Immature natural killer cell (primary cell): ENCODE data around the gene SVOPL. TPM values are rescaled to one million over a fixed set of nuclear protein-coding genes. Genes with fewer than 3 reads are reported as not detected.
A peak's percentile ranks its signal among the peaks of the same experiment; 100 is the strongest.

ENCODE experiments used
- DNase-seq, 3 donors: peaks; one replicate each; pipeline ENCODE4 v3.0.0; 2022; ENCODE audit warnings: mixed read lengths in 1 of 3
- H3K27ac Mint-ChIP-seq, 6 donors: one replicate each; pipeline ENCODE4 v1.8.0; 2020; ENCODE audit warnings: mixed read lengths in 6 of 6, mild to moderate bottlenecking in 5 of 6, inconsistent platforms in 4 of 6, moderate library complexity in 3 of 6
- H3K27me3 Mint-ChIP-seq, 3 donors: one replicate each; pipeline ENCODE4 v1.8.0; 2020 to 2021; ENCODE audit warnings: low read depth in 3 of 3, mild to moderate bottlenecking in 3 of 3, mixed read lengths in 3 of 3, moderate library complexity in 3 of 3, inconsistent platforms in 1 of 3
- H3K36me3 Mint-ChIP-seq, 3 donors: one replicate each; pipeline ENCODE4 v1.8.0; 2020; ENCODE audit warnings: mixed read lengths in 3 of 3, inconsistent platforms in 2 of 3, mild to moderate bottlenecking in 2 of 3
- H3K4me1 Mint-ChIP-seq, 2 donors: one replicate each; pipeline ENCODE4 v1.8.0; 2020; ENCODE audit warnings: inconsistent platforms in 2 of 2, mild to moderate bottlenecking in 2 of 2, mixed read lengths in 2 of 2, moderate library complexity in 1 of 2
- H3K4me3 Mint-ChIP-seq, 5 donors: one replicate each; pipeline ENCODE4 v1.8.0; 2020; ENCODE audit warnings: mild to moderate bottlenecking in 5 of 5, mixed read lengths in 5 of 5, inconsistent platforms in 3 of 5, moderate library complexity in 3 of 5
- H3K9me3 Mint-ChIP-seq, 6 donors: one replicate each; pipeline ENCODE4 v1.8.0; 2020; ENCODE audit warnings: mild to moderate bottlenecking in 6 of 6, mixed read lengths in 6 of 6, inconsistent platforms in 4 of 6, moderate library complexity in 3 of 6
- polyA plus RNA-seq, 3 donors: library from polyadenylated mRNA; unstranded; fragments of 300-500 nt; fragmentation: Illumina TruSeq; gene quantifications; one replicate each; pipeline ENCODE4 v1.2.3, GENCODE V29; 2021

The SVOPL gene
- polyA plus RNA-seq, 3 donors from 2014 or later, result 0.64 to 0.74 TPM; not detected in 1

DNA sequence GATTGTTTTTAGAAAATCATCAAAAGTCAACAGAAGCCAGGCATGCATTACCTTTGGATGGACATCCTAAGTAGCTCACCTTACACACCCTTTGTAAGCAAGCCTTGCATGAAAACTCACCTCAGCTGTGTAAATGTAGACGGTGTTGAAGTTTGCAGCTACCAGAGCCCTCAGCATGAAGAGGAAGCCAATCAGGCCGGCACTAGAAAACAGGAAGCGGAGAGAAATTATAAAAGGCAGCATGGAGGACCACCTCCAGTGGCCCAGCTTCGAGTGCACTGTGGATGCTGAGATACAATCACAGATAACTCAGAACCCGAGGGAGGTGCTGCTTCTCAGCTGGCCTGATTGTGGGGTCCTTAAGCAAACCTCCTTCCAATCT is 75.3 kb downstream of the SVOPL start:
- peaks cover 2 to 10% (median 4%) of the 10 kb centered on the region in 3 donors for H3K27me3 Mint-ChIP-seq
- DNase-seq, result peak in 1 of 3 donors; percentile 3
- H3K4me3 Mint-ChIP-seq, result peak overlapping the region in 4 of 5 donors; percentile 36 to 64 (median 56)
- H3K36me3 Mint-ChIP-seq, result no peaks in the 10 kb centered on the region
- H3K9me3 Mint-ChIP-seq, result no peaks in the 10 kb centered on the region
- H3K27ac Mint-ChIP-seq, result peak overlapping the region in 3 of 6 donors; percentile 15 to 76 (median 40)
- peaks cover 25 to 29% of the 10 kb centered on the region in 2 donors for H3K4me1 Mint-ChIP-seq

DNA sequence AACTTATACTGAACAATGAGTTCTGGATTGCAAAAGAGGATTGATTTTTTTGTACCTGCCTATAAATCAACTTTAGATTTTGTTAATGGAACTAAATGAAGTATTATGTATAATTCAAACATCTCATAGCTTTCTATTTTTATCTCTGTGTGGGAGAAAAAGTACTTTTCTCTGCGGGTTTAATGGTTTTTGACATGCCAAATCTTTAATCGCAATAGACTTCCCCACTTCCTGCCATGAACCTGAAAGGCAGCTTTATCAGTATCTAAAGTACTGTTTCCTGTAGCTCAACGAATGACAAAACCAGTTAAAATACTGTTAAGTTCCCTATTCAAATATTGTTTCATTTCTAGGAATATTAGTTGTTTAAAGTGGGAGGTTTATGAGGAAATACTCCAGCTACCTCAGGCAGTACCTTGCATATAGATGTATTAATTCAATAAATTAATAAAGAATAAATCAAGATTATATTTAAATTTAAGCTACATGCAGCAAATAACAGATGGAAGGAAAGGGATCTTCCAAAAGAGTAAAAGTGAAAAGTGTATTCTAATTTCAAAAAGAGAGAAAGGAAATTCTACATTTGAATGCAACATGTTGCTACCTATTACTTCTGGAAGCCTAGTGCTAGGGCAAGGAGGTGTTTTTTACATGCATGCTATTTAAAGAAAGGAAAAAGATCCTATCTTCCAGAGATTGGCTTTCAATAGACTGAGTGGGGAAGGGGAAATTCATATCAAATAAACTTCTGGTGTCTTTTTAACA is 75.9 kb downstream of the SVOPL start:
- H3K27me3 Mint-ChIP-seq, result peaks cover 2 to 10% (median 7%) of the 10 kb centered on the region in 3 donors
- peaks cover 25 to 29% of the 10 kb centered on the region in 2 donors for H3K4me1 Mint-ChIP-seq
- peak overlapping the region in 1 of 6 donors; percentile 45 for H3K27ac Mint-ChIP-seq
- no peaks in the 10 kb centered on the region for H3K9me3 Mint-ChIP-seq
- peak; percentile 9 to 18 (median 15) for DNase-seq
- H3K4me3 Mint-ChIP-seq, result peak overlapping the region; percentile 6 to 75 (median 58)
- no peaks in the 10 kb centered on the region for H3K36me3 Mint-ChIP-seq

DNA sequence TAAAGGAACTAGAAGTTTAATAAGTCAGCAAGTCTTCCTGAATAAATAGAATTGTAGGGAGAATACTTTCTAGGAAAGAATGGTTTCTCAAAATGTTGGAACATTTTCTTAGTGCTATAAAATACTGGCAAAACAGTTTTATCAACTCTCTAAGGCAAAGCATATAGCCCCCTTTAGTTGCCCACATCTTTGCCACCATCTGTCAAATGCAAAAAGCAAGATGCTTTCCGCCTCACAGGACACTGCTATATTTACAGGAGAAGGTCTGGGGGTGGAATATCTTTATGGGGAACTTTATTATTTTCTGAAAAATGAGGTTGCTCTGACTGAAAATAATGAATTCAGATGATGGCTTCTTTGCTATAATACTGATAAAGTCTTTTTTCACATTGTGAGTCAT is 78.3 kb downstream of the SVOPL start:
- Mint-ChIP-seq H3K27me3 (peaks cover 2 to 12% (median 9%) of the 10 kb centered on the region in 3 donors), H3K4me3 (no peak overlapping the region), H3K36me3 (no peaks in the 10 kb centered on the region), H3K4me1 (peaks cover 25 to 29% of the 10 kb centered on the region in 2 donors), H3K27ac (no peak overlapping the region), H3K9me3 (no peaks in the 10 kb centered on the region)
- no peak for DNase-seq

DNA sequence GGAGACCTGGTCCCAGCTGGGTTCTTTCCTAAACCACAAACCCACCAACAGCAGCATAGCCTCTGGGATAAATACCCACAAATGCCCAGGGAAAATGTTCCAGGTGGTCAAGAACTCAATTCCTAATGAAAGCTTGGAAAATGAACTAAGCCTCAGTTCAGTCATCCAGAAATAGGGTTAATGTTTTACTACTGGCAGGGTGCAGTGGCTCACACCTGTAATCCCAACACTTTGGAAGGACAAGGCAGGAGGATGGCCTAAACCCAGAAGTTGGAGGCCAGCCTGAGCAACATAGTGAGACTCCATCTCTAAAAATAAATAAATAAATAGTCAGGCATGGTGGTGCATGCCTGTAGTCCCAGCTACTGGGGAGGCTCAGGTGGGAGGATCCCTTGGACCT is 82.2 kb downstream of the SVOPL start:
- no peaks in the 10 kb centered on the region for H3K36me3 Mint-ChIP-seq

DNA sequence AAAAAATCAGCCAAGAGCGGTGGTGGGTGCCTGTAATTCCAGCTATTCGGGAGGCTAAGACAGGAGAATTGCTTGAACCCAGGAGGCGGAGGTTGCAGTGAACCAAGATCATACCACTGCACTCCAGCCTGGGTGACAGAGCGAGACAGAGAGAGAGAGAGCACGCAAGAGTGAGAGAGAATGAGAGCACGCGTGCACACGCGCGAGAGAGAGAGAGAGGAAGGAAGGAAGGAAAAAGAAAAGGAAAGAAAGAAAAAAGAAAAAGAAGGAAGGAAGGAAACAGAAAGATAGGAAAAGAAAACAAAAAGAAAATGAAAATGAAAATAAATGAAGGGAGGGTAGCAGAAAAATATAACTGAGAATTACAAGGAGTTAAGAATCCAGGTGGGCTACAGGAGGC is 82.7 kb downstream of the SVOPL start:
- Mint-ChIP-seq H3K27ac (no peak overlapping the region), H3K4me3 (no peak overlapping the region), H3K36me3 (no peaks in the 10 kb centered on the region), H3K9me3 (no peaks in the 10 kb centered on the region), H3K27me3 (peaks cover 0 to 8% (median 6%) of the 10 kb centered on the region in 3 donors), H3K4me1 (no peaks in the 10 kb centered on the region)
- no peak for DNase-seq

More for the DNA sequence above, 82.2 kb downstream of the SVOPL start:
- peaks cover 0 to 8% (median 6%) of the 10 kb centered on the region in 3 donors for H3K27me3 Mint-ChIP-seq
- peaks cover 0 to under 1% of the 10 kb centered on the region in 2 donors for H3K4me1 Mint-ChIP-seq
- no peak overlapping the region for H3K27ac Mint-ChIP-seq
- no peaks in the 10 kb centered on the region for H3K9me3 Mint-ChIP-seq
- DNase-seq, result no peak
- no peak overlapping the region for H3K4me3 Mint-ChIP-seq

DNA sequence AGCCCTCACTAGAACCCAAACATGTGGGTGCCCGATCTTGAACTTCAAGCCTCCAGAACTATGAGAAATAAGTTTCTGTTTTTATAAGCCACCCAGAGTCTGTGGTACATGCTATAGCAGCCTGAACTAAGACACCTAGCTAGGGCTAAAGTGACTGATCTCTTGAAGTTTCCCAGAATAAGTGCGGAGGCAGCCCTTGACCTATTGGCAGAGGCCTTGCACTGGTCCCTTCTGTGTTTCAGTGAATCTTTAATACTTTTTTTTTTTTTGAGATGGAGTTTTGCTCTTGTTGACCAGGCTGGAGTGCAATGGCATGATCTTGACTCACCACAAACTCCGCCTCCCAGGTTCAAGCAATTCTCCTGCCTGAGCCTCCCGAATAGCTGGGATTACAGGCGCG is 85.1 kb downstream of the SVOPL start:
- DNase-seq, result no peak
- no peaks in the 10 kb centered on the region for H3K36me3 Mint-ChIP-seq
- H3K4me3 Mint-ChIP-seq, result no peak overlapping the region
- no peaks in the 10 kb centered on the region for H3K4me1 Mint-ChIP-seq
- H3K9me3 Mint-ChIP-seq, result no peaks in the 10 kb centered on the region
- no peak overlapping the region for H3K27ac Mint-ChIP-seq
- H3K27me3 Mint-ChIP-seq, result peaks cover 0 to 11% (median 6%) of the 10 kb centered on the region in 3 donors

DNA sequence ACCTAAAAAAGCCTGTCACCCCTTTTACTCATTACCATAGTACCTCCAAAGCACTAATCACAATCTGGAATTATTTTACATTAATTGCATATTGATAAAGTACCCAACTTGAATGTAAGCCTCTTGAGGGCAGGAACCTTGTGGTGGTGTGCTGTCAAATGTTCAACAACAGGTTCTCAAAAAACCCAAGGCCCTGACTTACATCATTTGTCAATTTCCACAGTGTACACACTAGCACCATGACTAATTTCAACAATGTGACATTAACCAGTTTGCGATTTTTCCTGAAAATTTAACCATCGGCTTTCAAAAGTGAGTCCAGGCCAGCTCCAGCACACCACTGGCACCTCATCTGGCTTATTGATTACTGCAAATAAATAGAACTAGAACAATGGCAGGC is 87.5 kb downstream of the SVOPL start:
- Mint-ChIP-seq H3K27me3 (peaks cover 0 to 5% (median 3%) of the 10 kb centered on the region in 3 donors), H3K36me3 (no peaks in the 10 kb centered on the region), H3K27ac (no peak overlapping the region), H3K4me1 (no peaks in the 10 kb centered on the region), H3K9me3 (no peaks in the 10 kb centered on the region), H3K4me3 (no peak overlapping the region)
- DNase-seq, result no peak

DNA sequence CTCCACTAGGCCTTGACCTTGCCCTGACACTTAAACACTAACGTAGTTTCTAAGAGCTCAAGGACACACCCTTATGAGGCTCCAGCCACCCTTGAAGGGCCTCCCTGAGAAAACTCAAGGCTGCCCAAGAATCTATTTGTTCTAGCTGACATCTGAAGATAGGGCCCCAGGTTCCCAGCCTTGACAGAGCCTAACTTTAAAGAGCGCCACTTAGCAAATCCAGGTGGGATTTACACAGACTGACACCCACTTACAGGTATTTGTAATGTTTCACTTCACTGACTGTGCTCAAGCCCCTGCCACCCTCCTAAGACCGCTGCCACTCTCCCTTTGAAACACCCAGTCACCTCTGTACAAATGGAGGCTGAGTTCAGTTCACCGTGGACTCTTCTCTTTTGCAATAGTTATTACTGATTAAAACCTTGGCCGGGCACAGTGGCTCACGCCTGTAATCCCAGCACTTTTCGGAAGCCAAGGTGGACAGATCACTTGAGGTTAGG is 90.4 kb downstream of the SVOPL start:
- DNase-seq, result no peak
- H3K4me3 Mint-ChIP-seq, result no peak overlapping the region
- H3K27me3 Mint-ChIP-seq, result peaks cover 0 to 4% (median 2%) of the 10 kb centered on the region in 3 donors
- no peaks in the 10 kb centered on the region for H3K9me3 Mint-ChIP-seq
- no peak overlapping the region for H3K27ac Mint-ChIP-seq
- H3K4me1 Mint-ChIP-seq, result peaks cover 0 to 6% of the 10 kb centered on the region in 2 donors
- H3K36me3 Mint-ChIP-seq, result no peaks in the 10 kb centered on the region

DNA sequence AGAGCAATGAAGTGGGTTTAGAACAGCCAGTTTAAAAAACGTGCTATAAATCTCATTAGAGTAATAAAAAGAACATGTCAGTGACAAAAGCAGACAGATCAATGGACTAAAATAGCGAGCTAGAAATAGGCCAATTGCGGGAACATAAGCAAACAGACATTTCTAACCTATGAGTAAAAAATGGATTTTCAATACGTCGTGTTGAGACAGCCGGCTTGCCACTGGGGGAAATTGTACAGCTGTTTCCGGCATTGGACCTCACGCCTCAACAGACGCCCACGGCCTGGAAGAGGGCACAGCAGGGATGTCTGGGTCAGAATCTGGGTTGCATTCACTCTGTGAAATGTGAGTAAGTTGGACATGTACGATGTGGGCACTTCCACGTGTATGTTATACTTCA is 92.9 kb downstream of the SVOPL start:
- peaks cover 0 to 4% (median 2%) of the 10 kb centered on the region in 3 donors for H3K27me3 Mint-ChIP-seq
- no peak overlapping the region for H3K4me3 Mint-ChIP-seq
- H3K36me3 Mint-ChIP-seq, result no peaks in the 10 kb centered on the region
- H3K27ac Mint-ChIP-seq, result no peak overlapping the region
- peaks cover 0 to 6% of the 10 kb centered on the region in 2 donors for H3K4me1 Mint-ChIP-seq
- H3K9me3 Mint-ChIP-seq, result no peaks in the 10 kb centered on the region
- no peak for DNase-seq

DNA sequence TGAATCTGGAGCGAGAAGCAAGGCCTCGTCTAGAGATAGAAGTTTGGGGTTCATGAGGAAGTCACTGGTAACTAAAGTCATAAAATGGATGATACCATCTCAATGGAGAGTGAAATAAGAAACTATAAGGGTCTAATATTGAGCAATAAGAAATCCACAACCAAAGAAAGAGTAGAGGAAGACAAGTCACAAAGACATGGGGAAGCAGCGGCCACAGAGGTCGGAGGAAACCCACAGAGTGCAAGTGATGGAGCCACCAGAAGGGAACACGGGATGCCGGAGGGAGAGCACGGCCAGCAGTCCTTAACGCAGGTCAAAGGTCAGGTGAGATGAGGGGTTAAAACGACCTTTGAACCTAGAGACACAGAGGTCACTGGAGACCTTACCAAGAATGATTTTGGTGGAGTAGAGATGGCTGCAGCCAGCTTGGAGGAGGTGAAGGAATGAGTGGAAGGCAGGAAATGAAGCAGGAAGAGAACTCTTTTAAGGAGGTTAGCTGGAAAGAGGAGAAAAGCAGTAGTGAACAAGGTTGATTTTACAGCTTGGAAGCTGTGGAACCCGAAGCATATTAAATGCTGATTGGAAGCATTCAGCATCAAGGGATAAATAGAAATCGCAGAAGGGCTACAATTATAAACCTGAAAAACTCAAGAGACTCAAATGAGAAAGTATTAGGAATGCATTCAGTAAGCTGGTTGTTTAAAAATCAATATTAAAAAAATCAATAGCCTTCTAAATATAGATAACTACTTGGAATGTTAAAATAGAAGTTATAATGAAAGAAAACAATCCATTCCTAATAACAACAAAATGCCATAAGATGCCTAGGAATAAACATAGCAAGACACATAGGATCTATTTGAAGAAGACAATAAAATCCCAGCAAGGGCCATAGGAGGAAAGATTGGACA is 93.7 kb downstream of the SVOPL start:
- Mint-ChIP-seq H3K36me3 (no peaks in the 10 kb centered on the region), H3K4me1 (peaks cover 0 to 6% of the 10 kb centered on the region in 2 donors), H3K27me3 (peaks cover 0 to 6% (median 2%) of the 10 kb centered on the region in 3 donors), H3K27ac (peak overlapping the region in 1 of 6 donors; percentile 42), H3K4me3 (no peak overlapping the region), H3K9me3 (no peaks in the 10 kb centered on the region)
- DNase-seq, result no peak

DNA sequence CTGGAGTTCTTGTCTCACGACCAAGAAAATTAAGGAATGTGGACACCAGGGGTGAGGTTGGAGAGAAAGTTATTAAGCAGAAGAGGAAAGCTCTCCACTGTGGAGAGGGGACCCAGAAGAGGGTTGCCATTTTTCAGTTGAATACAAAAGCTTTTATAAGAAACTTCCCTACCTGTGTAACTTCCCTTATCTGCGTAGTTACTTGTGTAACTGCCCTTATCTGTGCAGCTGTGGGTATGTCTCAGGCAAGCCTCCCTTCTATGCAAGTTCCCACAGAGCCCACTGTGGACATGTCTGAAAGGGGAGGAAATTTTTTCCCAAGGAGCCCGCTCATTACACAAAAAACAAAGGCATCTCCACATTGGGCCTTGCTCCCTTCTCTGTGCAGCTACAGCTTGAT is 94.9 kb downstream of the SVOPL start:
- no peaks in the 10 kb centered on the region for H3K9me3 Mint-ChIP-seq
- peaks cover 0 to 6% (median 1%) of the 10 kb centered on the region in 3 donors for H3K27me3 Mint-ChIP-seq
- H3K36me3 Mint-ChIP-seq, result no peaks in the 10 kb centered on the region
- no peak overlapping the region for H3K27ac Mint-ChIP-seq
- no peak overlapping the region for H3K4me3 Mint-ChIP-seq
- peaks cover 0 to 6% of the 10 kb centered on the region in 2 donors for H3K4me1 Mint-ChIP-seq
- no peak for DNase-seq

DNA sequence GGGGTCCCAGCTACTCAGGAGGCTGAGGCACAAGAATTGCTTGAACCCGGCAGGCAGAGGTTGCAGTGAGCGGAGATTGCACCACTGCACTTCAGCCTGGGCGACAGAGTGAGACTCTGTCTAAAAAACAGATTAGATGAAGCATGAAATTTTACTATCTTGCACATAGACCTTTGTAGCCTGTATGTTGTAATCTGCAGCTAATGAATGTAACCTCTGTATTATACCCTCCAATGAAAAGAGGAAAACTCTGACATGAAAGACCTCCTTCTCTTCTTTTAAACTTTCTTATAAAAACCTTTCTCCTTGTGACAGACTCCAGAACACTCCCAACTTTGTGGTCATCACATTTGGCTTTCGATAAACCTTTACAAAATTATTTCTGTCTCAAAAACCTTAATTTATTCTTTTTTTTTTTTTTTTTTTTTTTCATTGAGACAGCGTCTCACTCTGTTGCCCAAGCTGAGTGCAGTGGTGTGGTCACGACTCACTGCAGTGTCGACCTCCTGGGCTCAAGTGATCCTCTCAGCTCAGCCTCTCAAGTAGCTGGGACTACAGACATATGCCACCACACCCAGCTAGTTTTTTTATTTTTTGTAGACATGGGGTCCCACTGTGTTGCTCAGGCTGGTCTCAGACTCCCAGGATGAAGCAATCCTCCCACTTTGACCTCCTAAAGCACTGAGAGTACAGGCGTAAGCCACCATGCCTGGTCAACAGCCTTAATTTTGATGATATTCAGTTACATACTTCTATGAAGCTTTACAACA is 97.4 kb downstream of the SVOPL start:
- H3K36me3 Mint-ChIP-seq, result no peaks in the 10 kb centered on the region
- peaks cover 1 to 6% (median 3%) of the 10 kb centered on the region in 3 donors for H3K27me3 Mint-ChIP-seq
- no peak overlapping the region for H3K27ac Mint-ChIP-seq
- H3K4me1 Mint-ChIP-seq, result peaks cover 0 to 6% of the 10 kb centered on the region in 2 donors
- H3K9me3 Mint-ChIP-seq, result no peaks in the 10 kb centered on the region
- no peak overlapping the region for H3K4me3 Mint-ChIP-seq
- no peak for DNase-seq

DNA sequence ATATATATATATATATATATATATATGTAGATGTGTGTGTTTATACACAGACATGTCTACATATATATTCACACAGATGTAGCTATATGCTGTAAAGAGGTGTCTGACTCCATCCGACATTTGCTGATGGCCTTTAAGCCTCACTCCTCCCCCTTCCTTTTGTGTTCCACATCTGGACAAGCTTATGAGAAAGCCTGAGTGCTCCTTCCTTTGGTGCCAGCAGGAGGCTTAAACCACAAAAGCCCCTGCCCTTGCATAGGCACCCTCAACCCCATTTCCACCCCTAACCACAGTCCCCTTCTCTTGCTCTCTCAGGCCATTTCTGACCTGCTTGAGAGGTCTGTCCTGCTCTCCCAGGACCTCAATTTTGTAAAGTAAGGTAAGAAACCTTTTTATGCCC is 98.7 kb downstream of the SVOPL start:
- peaks cover 1 to 6% (median 3%) of the 10 kb centered on the region in 3 donors for H3K27me3 Mint-ChIP-seq
- peak overlapping the region in 1 of 6 donors; percentile 33 for H3K27ac Mint-ChIP-seq
- no peak overlapping the region for H3K4me3 Mint-ChIP-seq
- H3K9me3 Mint-ChIP-seq, result no peaks in the 10 kb centered on the region
- DNase-seq, result no peak
- no peaks in the 10 kb centered on the region for H3K4me1 Mint-ChIP-seq
- H3K36me3 Mint-ChIP-seq, result no peaks in the 10 kb centered on the region
